Measurements from ENCODE around the gene HS6ST3. TPM values are rescaled to one million over a fixed set of nuclear protein-coding genes. Genes with fewer than 3 reads are reported as not detected.

HS6ST3 gene
- total and polyA plus RNA-seq, 2 donors (not counting 3 experiments of a cell fraction or from before 2014, with no cell fraction given), result 0.03 to 0.15 TPM

- FAIRE-seq (no peak), DNase-seq (ENCODE audit: low read depth, low spot score) (no peak)
- Histone ChIP-seq H4K20me1 (replicated peaks; ENCODE audit: control insufficient read depth, extremely low read depth, insufficient read depth, low read length) (no peaks in the 10 kb centered on the region), H3K4me1 (ENCODE audit: control insufficient read depth, extremely low read depth, insufficient read depth, low read length) (no peaks in the 10 kb centered on the region), H3K9ac (replicated peaks; ENCODE audit: extremely low read depth, insufficient read depth, low read length) (no peak overlapping the region), H3K27ac (ENCODE audit: insufficient read depth, low read depth, low read length) (no peak overlapping the region), H3K4me2 (ENCODE audit: insufficient read depth, low read length) (no peak overlapping the region), H3K36me3 (ENCODE audit: control insufficient read depth in 2 of 2, extremely low read depth in 1 of 2, insufficient read depth in 2 of 2, low read length in 2 of 2) (no peaks in the 10 kb centered on the region), H3K79me2 (ENCODE audit: control insufficient read depth, insufficient read depth, low read length) (no peaks in the 10 kb centered on the region), H3K9me3 (replicated peaks; ENCODE audit: control insufficient read depth, insufficient read depth, low read length) (no peaks in the 10 kb centered on the region), H3K27me3 (ENCODE audit: control insufficient read depth in 2 of 2, insufficient read depth in 2 of 2, low read length in 2 of 2) (no peaks in the 10 kb centered on the region), H3K9me1 (replicated peaks; ENCODE audit: control insufficient read depth, extremely low read depth, insufficient read depth, low read length) (no peaks in the 10 kb centered on the region), H3K4me3 (replicated peaks in 1 of 3; ENCODE audit: insufficient read depth in 1 of 3, low read depth in 1 of 3, low read length in 3 of 3) (no peak overlapping the region), H2AFZ (ENCODE audit: low read depth, low read length) (no peak overlapping the region)
- no peak for TF ChIP-seq POLR2AphosphoS5 (IDR thresholded peaks at IDR 0.05; ENCODE audit: insufficient read depth, low read depth, low read length)
- TF ChIP-seq MYC (IDR thresholded peaks at IDR 0.05; ENCODE audit: low read depth, low read length), result no peak
- no peak for TF ChIP-seq POLR2A (IDR thresholded peaks at IDR 0.05; ENCODE audit: low read depth, low read length)
- no peak for TF ChIP-seq EZH2 (IDR thresholded peaks at IDR 0.05; ENCODE audit: borderline replicate concordance, low read depth, low read length, severe bottlenecking)
- TF ChIP-seq JUN (IDR thresholded peaks at IDR 0.05; ENCODE audit: borderline replicate concordance, insufficient read depth, insufficient read length, low read depth), result no peak
- no peak for TF ChIP-seq MAX (IDR thresholded peaks at IDR 0.05; ENCODE audit: insufficient read depth, insufficient read length)
- TF ChIP-seq GATA2 (IDR thresholded peaks at IDR 0.05; ENCODE audit: insufficient read depth, insufficient read length, low read depth, low read length), result no peak
- TF ChIP-seq CTCF (IDR thresholded peaks at IDR 0.05; ENCODE audit: extremely low read depth in 1 of 2, insufficient read depth in 1 of 2, low read depth in 1 of 2, low read length in 2 of 2), result no peak
- TF ChIP-seq FOS (IDR thresholded peaks at IDR 0.05; ENCODE audit: borderline replicate concordance, insufficient read depth, low read length), result no peak
- ChIA-PET POLR2A (no interaction called here), CTCF (interaction anchor here (0.8 to 2.0 kb wide), 2 partner anchors 12 kb away, joined by 4 to 6 read pairs; no protein-coding TSS in a partner anchor)
- intact Hi-C loops (cut with micrococcal nuclease) (no loop called here), dilution Hi-C loops (cut with MboI; ENCODE audit: extremely low pct_ligation_motif_present, low sequenced_read_pairs) (no loop called here)
- BruUV-seq (replicated peaks), result no TSS peak
These were observed 126.6 kb downstream of the HS6ST3 start for GRCh38 chr13:96216543-96216942.

Measured in endothelial cell of umbilical vein (primary cell).